NB4 (cell line): ENCODE results near the gene CYB5A.

Experiments
- MAX ChIP-seq: IDR thresholded peaks from 2 replicates; pipeline ENCODE4 v1.6.1; 2011; ENCODE audit warnings: low read depth, low read length
- MYC ChIP-seq: IDR thresholded peaks from 2 replicates; pipeline ENCODE4 v1.6.1; 2011; ENCODE audit warnings: low read depth, low read length
- POLR2A ChIP-seq: IDR thresholded peaks from 2 replicates; pipeline ENCODE4 v1.6.1; 2011; ENCODE audit warnings: mild to moderate bottlenecking; ENCODE audit not compliant: insufficient read length; ENCODE audit errors: extremely low read depth
- TF ChIP-seq, protein P1 (sequence below): IDR thresholded peaks from one replicate; pipeline ENCODE4 v1.5.1; 2012; ENCODE audit warnings: low read depth, low read length

DNA sequence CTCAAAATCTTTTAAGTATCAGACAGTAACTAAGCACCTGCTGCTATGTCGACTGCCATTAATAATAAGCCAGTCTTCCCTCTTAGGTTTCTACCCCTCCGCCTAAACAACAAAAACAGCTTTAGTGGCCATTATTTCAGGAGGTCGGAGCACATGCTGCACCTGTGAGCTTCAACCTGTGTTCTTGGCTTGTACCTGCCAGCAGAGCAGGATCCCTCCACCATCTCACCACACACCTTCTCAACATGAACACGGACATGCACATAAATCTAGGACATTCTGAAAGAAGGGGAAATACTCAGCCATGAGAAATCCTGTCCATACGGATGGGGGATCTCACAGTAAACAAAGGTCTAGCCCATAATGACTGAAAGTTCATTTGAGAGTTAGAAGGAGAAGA is 3.7 kb downstream of the CYB5A start:
- TF ChIP-seq MYC (no peak), POLR2A (no peak), MAX (no peak)
- TF ChIP-seq, protein P1, sequence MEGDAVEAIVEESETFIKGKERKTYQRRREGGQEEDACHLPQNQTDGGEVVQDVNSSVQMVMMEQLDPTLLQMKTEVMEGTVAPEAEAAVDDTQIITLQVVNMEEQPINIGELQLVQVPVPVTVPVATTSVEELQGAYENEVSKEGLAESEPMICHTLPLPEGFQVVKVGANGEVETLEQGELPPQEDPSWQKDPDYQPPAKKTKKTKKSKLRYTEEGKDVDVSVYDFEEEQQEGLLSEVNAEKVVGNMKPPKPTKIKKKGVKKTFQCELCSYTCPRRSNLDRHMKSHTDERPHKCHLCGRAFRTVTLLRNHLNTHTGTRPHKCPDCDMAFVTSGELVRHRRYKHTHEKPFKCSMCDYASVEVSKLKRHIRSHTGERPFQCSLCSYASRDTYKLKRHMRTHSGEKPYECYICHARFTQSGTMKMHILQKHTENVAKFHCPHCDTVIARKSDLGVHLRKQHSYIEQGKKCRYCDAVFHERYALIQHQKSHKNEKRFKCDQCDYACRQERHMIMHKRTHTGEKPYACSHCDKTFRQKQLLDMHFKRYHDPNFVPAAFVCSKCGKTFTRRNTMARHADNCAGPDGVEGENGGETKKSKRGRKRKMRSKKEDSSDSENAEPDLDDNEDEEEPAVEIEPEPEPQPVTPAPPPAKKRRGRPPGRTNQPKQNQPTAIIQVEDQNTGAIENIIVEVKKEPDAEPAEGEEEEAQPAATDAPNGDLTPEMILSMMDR = no peak
